Loucy (cell line): ENCODE results near the gene PFDN1.

Source experiments
- EZH2phosphoT487 ChIP-seq: fragments of 200-600 bp; IDR thresholded peaks from 2 replicates; pipeline ENCODE4 v1.6.1; 2018; ENCODE audit warnings: antibody characterized with exemption, mild to moderate bottlenecking, moderate library complexity, borderline replicate concordance
- TF ChIP-seq, protein P1 (sequence below): fragments of 200-600 bp; sonication (generic); conservative IDR thresholded peaks from 2 replicates; pipeline ENCODE4 v1.5.1; 2014; ENCODE audit warnings: mild to moderate bottlenecking, antibody characterized with exemption, low read length

- TF ChIP-seq, protein P1, sequence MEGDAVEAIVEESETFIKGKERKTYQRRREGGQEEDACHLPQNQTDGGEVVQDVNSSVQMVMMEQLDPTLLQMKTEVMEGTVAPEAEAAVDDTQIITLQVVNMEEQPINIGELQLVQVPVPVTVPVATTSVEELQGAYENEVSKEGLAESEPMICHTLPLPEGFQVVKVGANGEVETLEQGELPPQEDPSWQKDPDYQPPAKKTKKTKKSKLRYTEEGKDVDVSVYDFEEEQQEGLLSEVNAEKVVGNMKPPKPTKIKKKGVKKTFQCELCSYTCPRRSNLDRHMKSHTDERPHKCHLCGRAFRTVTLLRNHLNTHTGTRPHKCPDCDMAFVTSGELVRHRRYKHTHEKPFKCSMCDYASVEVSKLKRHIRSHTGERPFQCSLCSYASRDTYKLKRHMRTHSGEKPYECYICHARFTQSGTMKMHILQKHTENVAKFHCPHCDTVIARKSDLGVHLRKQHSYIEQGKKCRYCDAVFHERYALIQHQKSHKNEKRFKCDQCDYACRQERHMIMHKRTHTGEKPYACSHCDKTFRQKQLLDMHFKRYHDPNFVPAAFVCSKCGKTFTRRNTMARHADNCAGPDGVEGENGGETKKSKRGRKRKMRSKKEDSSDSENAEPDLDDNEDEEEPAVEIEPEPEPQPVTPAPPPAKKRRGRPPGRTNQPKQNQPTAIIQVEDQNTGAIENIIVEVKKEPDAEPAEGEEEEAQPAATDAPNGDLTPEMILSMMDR = no peak
- no peak for TF ChIP-seq EZH2phosphoT487
These were observed 79.3 kb downstream of the PFDN1 start for GRCh38 chr5:140223567-140223966.
